H1 (cell line): Measurements from ENCODE around the gene CDKL5. TPM values are rescaled to one million over a fixed set of nuclear protein-coding genes. Genes with fewer than 3 reads are reported as not detected.

ENCODE experiments used
- BACH1 ChIP-seq: IDR thresholded peaks from 2 replicates; pipeline ENCODE4 v1.6.1; 2012; ENCODE audit warnings: low read length, improper control_type of control experiment
- BCL11A ChIP-seq, 2 experiments: IDR thresholded peaks; one replicate each; pipeline ENCODE4 v1.6.1; 2011; ENCODE audit warnings: low read depth in 2 of 2, low read length in 2 of 2, mild to moderate bottlenecking in 2 of 2
- BRCA1 ChIP-seq: IDR thresholded peaks from 2 replicates; pipeline ENCODE4 v1.6.1; 2012; ENCODE audit warnings: low read depth, low read length, improper control_type of control experiment
- CBX8 ChIP-seq: fragments of 300-800, 300-1000 bp; sonication (generic); IDR thresholded peaks from 2 replicates; pipeline ENCODE4 v1.7.1; 2016; ENCODE audit warnings: low read depth, low read length, borderline replicate concordance
- CEBPB ChIP-seq: IDR thresholded peaks from 2 replicates; pipeline ENCODE4 v1.6.1; 2012; ENCODE audit warnings: low read depth, low read length
- POU5F1 ChIP-seq: IDR thresholded peaks from 2 replicates; pipeline ENCODE4 v1.6.1; 2011; ENCODE audit warnings: low read depth, mild to moderate bottlenecking, low read length, moderate library complexity
- RAD21 ChIP-seq, 2 experiments: IDR thresholded peaks in 1 of 2; conservative IDR thresholded peaks in 1 of 2; 2 replicates each; pipeline ENCODE4 v1.6.1; 2011; ENCODE audit warnings: low read depth in 2 of 2, low read length in 2 of 2, improper control_type of control experiment in 1 of 2, inconsistent platforms in 1 of 2, mild to moderate bottlenecking in 1 of 2, moderate library complexity in 1 of 2
- SRF ChIP-seq: IDR thresholded peaks from 2 replicates; pipeline ENCODE4 v1.6.1; 2011; ENCODE audit warnings: mild to moderate bottlenecking, low read depth, low read length, moderate library complexity
- polyA plus RNA-seq, 7 experiments: library from polyadenylated mRNA; depleted of rRNA in 3 of 7; stranded (reverse) in 5 of 7; unstranded in 2 of 7; fragments of >200 nt in 5 of 7; fragments of 200-250 nt in 2 of 7; gene quantifications; 1 replicate in 5 of 7; 2 replicates in 1 of 7; 4 replicates in 1 of 7; pipeline versions ENCODE4 v1.2.1 to v1.2.3, GENCODE V29; 2011 to 2013; ENCODE audit warnings: missing spikeins in 2 of 7, mixed read lengths in 2 of 7
- total RNA-seq: library from RNA; stranded (reverse); fragmentation: NEBNext Ultra II Directional; extraction: Animal tissue kit (Norgen Biotek cat#: 25700); gene quantifications from 2 replicates; pipeline ENCODE4 v1.2.1, GENCODE V29; 2021

CDKL5 gene
- total and polyA plus RNA-seq, 2 of the 8 experiments (the other 6 are each of a cell fraction or from before 2014, with no cell fraction given) = 5.5 to 15.6 TPM

DNA sequence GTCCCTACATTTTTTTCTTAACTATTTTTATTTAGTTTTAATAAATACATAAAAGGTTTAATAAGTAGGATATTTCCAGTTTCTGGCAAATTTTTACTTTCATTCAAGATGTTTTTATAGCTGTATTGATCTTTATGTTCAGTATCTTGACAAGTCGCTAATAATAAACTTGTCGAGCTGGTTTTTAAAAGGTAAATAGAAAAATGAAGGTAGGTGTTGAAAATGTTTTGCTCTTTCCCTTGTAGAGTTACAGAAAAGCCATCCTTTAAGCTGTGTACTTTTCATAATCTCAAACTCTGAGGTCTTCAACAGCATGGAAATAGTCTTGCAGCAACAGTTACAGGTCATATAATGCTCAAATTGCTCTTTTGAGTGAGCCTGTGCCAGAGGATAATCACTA lies 193.9 kb downstream of the CDKL5 start (continued):
- TF ChIP-seq RAD21 (IDR thresholded peaks at IDR 0.05 in 1 of 2, conservative IDR thresholded peaks at IDR 0.05 in 1 of 2; ENCODE audit: low read depth in 2 of 2, low read length in 2 of 2) (no peak), CBX8 (no peak), SRF (no peak), BRCA1 (no peak), BACH1 (no peak), CEBPB (no peak), BCL11A (IDR thresholded peaks at IDR 0.05; ENCODE audit: low read depth in 2 of 2, low read length in 2 of 2) (no peak), POU5F1 (no peak)
